Subcutaneous adipose tissue (tissue), 4 donors: Measurements from ENCODE around the gene HTR6. TPM values are rescaled to one million over a fixed set of nuclear protein-coding genes. Genes with fewer than 3 reads are reported as not detected.

Experiments
- total RNA-seq, 4 donors: library from RNA; depleted of rRNA; stranded (reverse); fragments of >200 nt; gene quantifications; one replicate each; pipeline ENCODE4 v1.1.0, GENCODE V29; 2016
- TF ChIP-seq, protein P1 (sequence below): fragments of 450-650 bp; IDR thresholded peaks from one replicate; pipeline ENCODE4 v1.5.1; 2016; ENCODE audit warnings: low read depth, mild to moderate bottlenecking, control low read depth, antibody characterized with exemption, moderate library complexity

HTR6 gene
- total RNA-seq, 4 donors from 2014 or later, result not detected

DNA sequence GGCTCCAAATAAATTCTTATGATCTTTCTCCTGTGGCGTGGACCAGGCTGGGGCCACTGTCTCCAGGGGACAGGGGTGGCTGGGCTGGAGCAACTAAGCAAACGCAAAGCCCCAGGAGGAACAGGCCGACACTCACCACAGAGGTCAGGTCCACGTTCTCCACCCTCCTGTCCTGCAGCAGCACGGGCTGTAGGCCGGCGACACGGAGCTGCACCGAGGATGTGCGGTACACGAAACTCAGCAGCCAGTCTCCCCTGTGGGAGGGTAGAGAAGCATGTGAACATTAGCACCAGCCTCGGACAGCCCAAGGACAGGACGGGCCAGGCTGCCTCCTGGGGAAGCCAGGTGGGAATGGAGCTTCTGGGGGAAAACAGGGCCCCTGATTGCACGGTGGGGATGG lies 29.6 kb downstream of the HTR6 start:
- TF ChIP-seq, protein P1, sequence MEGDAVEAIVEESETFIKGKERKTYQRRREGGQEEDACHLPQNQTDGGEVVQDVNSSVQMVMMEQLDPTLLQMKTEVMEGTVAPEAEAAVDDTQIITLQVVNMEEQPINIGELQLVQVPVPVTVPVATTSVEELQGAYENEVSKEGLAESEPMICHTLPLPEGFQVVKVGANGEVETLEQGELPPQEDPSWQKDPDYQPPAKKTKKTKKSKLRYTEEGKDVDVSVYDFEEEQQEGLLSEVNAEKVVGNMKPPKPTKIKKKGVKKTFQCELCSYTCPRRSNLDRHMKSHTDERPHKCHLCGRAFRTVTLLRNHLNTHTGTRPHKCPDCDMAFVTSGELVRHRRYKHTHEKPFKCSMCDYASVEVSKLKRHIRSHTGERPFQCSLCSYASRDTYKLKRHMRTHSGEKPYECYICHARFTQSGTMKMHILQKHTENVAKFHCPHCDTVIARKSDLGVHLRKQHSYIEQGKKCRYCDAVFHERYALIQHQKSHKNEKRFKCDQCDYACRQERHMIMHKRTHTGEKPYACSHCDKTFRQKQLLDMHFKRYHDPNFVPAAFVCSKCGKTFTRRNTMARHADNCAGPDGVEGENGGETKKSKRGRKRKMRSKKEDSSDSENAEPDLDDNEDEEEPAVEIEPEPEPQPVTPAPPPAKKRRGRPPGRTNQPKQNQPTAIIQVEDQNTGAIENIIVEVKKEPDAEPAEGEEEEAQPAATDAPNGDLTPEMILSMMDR, result no peak

DNA sequence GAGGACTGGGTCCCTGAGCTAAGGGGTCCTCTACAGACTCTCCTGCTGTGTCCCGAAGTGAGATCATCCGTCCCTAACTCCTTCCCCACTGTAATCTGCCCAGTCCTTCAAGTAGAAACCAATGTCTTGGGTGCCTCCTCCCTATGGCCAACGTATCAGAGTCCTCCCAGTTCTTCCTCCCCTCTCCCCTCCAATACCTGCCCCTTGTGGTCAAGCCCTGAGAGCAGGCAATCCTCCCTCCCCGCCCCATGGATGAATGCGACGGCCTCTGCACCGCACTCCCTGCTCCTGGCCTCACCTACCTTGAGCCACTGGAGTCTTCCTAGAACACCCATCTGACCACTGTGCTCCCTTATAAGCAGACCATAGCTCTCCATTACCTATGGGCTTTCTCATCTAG lies 31.1 kb downstream of the HTR6 start:
- TF ChIP-seq, protein P1, result no peak

DNA sequence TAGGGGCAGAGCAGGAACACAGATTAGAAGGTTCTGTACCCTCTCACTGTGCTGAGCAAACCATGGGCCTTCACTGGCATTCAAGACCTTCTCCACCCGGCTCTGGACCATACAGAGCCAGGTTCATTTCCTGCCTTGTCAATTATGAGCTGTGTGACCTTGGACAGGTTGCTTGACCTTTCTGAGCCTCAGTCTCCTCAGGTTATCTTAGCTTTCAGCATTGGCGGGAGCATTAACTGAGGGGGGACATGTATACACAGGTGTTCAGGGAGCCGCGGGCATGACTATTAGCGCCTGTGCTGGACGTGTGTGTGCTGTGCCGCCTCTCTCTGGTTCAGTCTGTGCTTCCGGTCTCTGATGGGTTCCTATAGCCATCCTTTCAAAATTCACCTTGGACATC lies 32.1 kb downstream of the HTR6 start:
- TF ChIP-seq, protein P1, result no peak

DNA sequence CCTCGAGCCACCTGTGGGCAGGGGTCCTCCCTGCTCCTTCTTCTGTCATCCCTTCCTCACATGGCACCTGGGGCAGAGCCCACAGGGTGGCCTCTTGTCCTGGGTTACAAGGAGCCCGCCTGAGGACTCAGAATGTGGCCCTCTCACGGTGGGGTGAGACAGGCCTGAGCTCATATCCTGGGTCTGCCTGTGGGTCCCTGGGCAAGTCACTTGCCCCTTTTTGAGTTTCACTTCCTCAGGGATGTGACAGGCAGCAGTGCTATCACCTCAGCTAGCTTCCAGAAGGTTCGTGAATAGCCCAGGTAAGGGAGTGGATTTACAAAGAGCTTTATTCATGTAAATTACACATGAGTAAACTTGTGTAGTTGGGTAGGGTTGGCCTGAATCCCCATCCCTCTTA lies 33.5 kb downstream of the HTR6 start:
- TF ChIP-seq, protein P1, result no peak

DNA sequence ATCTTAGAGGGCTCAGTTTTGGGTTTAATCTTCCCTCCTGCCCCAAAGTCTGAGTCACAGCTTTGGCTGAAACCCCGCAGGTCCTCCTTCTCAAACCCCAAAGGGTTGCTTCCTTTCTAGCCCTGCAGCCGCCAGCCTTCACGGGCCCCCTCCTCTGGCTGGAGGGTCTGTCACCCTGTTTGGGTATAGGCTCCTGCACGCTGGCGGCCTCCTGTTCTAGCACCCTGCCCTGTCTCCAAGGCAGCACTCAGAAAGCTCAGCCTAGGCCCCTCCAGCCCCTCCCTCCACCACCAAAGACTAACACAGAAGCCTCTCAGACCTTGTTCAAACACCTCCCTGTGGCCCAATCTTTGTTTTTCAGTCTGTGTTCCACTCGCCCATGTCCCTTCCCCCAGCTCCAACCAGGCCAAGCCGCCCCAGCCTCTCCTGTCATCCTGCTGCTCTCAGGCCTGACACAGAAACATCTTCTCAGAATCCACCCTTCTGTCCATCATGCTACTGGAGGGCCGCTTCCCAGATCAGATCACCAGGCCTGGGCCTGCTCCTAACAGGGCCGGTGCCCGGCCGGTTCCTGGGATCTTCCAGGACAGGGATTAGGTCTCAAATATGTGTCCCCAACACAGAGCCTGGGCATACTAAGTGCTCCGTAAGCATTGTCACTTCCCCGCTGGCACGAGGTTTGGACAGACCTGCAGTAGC lies 35.6 kb downstream of the HTR6 start:
- TF ChIP-seq, protein P1, result no peak

DNA sequence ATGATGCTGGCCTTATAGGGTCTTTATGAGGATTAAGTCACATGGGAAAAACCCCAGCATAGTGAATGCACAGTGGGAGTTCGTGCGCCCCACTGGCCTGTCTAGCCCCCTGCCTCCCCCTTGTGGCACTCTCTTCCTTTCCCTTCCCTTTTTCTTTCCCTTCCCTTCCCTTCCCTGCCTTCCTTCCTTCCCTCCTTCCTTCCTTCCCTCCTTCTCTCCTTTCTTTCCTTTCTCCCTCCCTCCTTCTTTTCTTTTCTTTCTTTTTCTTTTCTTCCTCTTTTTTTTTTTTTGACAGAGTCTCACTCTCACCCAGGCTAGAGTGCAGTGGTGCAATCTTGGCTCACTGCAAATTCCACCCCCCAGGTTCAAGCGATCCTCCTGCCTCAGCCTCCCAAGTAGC lies 38.6 kb downstream of the HTR6 start:
- TF ChIP-seq, protein P1, result no peak

DNA sequence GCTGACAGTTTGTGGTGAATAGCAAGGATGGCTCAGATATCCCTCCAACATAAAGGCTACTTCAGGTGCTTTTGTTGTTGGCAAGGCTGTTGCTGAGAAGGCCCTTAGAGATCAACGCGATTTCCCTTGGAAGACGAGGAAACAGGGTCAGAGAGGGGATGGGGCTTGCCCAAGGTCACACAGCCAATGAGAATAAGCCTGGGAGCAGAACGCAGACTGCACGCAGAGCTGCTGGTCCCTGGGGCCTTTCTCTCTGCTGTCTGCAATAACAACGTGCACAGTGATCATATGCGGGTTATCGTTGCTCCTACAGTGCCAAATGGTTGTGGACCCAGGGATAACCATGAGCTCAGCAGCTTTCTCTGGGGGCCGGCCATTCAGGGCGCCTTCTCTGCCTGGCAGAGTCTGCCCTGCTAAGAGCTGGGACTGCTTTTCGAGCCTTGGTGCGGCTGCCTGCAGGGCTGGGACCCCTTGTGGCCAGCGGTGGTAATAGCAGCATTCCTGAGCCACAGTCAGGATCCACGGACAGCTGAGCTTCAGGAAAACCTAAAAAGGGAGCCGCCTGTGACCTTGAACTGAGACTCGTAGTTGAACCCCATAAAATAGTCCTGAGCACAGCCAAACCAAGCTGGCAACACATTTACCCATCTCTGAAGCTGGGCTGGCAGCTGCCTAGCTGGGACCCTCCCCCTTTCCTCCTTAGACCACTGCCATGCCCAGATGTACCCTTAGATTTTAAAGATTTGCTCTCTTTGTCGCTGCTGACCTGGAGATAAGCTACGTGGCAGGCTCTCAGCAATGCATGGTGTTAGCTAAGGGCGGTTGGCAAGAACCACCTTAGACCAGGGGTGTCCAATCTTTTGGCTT lies 39.8 kb downstream of the HTR6 start:
- TF ChIP-seq, protein P1, result no peak
